Measurements from ENCODE around the gene ERMAP.

Gene ERMAP

GRCh38 chr1:42815941-42816584 is 859 bp upstream of the ERMAP start:
- DNase-seq, result no peak

GRCh38 chr1:42817440-42817767 is 482 bp downstream of the ERMAP start:
- DNase-seq, result no peak

- no peak for DNase-seq
These were observed 1.1 kb downstream of the ERMAP start for GRCh38 chr1:42817976-42818375.

- no peak for DNase-seq
These were observed 3.9 kb downstream of the ERMAP start for GRCh38 chr1:42820813-42821212.

- DNase-seq, result no peak
These were observed 4.8 kb downstream of the ERMAP start for GRCh38 chr1:42821690-42822089.

- DNase-seq, result no peak
These were observed 6.0 kb downstream of the ERMAP start for GRCh38 chr1:42822800-42823392.

- no peak for DNase-seq
These were observed 7.6 kb downstream of the ERMAP start for GRCh38 chr1:42824481-42825035.

- DNase-seq, result no peak
These were observed 8.3 kb downstream of the ERMAP start for GRCh38 chr1:42825036-42825851.

GRCh38 chr1:42830631-42831030 is 13.7 kb downstream of the ERMAP start:
- DNase-seq, result no peak

GRCh38 chr1:42831273-42831672 is 14.4 kb downstream of the ERMAP start:
- no peak for DNase-seq

- no peak for DNase-seq
These were observed 15.8 kb downstream of the ERMAP start for GRCh38 chr1:42832641-42833240.

GRCh38 chr1:42833981-42834380 is 17.1 kb downstream of the ERMAP start:
- no peak for DNase-seq

- no peak for DNase-seq
These were observed 17.9 kb downstream of the ERMAP start for GRCh38 chr1:42834803-42835202.

- no peak for DNase-seq
These were observed 18.5 kb downstream of the ERMAP start for GRCh38 chr1:42835422-42835821.

- DNase-seq, result no peak
These were observed 20.8 kb downstream of the ERMAP start for GRCh38 chr1:42837709-42838108.

- DNase-seq, result no peak
These were observed 21.7 kb downstream of the ERMAP start for GRCh38 chr1:42838482-42839190.

GRCh38 chr1:42841010-42841409 is 24.1 kb downstream of the ERMAP start:
- DNase-seq, result no peak

- no peak for DNase-seq
These were observed 24.7 kb downstream of the ERMAP start for GRCh38 chr1:42841440-42842147.

GRCh38 chr1:42844592-42845140 is 27.7 kb downstream of the ERMAP start:
- no peak for DNase-seq

GRCh38 chr1:42845193-42845592 is 28.3 kb downstream of the ERMAP start:
- no peak for DNase-seq

- no peak for DNase-seq
These were observed 28.9 kb downstream of the ERMAP start for GRCh38 chr1:42845866-42846256.
